ENCODE results near the gene CIP2A.

- TF ChIP-seq CTCF (IDR thresholded peaks at IDR 0.05) (no peak), EZH2 (IDR thresholded peaks at IDR 0.05) (no peak), EZH2phosphoT487 (IDR thresholded peaks at IDR 0.05) (no peak)
Observed at GRCh38 chr3:108528459-108529252, 60.6 kb downstream of the CIP2A start.
